ENCODE results near the gene KLF16.
"Not testable (repeated sequence)": the region's sequence is repeated elsewhere in the genome, so short reads cannot be mapped to it uniquely, and the experiment has no call there.

Gene KLF16

GRCh38 chr19:1863328-1863637 is at the start of gene KLF16:
KLF16 (minus strand) TSS chr19:1863579; CDS start chr19:1863497, 82 bp downstream.
- DNase-seq (ENCODE audit: low spot score): no peak

DNA sequence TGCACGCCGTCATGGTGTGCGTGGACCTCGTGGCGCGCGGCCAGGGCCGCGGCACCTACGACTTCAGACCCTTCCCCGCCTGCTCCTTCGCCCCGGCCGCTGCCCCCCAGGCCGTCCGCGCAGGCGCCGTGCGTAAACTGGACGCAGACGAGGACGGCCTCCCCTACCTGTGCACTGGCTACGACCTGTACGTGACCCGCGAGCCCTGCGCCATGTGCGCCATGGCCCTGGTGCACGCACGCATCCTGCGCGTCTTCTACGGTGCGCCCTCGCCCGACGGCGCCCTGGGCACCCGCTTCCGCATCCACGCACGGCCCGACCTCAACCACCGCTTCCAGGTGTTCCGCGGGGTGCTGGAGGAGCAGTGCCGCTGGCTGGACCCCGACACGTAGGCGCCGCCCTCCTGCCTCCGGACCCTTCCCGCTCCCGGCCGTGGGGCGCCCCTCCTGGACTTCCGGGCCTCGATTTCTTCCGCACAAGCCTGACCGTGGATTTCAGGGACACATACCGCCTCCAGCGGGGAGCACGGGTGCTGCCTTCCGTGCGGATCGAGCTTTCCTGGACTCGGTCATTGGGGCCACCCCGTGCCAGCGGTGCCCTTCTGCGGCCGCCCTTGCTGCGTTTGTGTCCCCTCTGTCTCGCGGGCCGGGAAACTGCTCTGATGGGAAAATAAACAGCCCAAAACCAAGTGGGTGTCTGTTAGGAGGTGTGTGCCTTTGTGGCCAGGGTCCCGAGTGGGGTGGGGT is 49.6 kb upstream of the KLF16 start:
- no peak for DNase-seq (ENCODE audit: low spot score)

GRCh38 chr19:1911995-1912394 is 48.6 kb upstream of the KLF16 start:
- no peak for DNase-seq (ENCODE audit: low spot score)

GRCh38 chr19:1911098-1911497 is 47.7 kb upstream of the KLF16 start:
- DNase-seq (ENCODE audit: low spot score): no peak

- peak; percentile 37 for DNase-seq (ENCODE audit: low spot score)
These were observed 46.8 kb upstream of the KLF16 start for GRCh38 chr19:1910177-1910576.

DNA sequence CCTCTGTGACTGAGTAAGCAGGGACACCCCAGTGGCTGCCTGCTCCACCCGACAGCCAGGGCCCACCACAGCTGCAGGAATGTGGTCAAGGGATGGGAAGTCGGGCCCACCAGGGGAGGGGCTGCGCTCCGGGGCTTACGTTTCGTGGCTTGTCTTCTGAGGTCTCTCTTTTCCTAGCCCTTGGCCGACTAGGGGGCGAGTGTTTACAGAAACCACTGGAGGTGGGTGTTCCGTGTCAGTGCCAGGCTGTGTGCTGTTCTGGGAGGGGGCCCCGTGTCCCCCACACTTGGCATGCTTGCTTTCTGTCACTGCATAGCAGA is 46.3 kb upstream of the KLF16 start:
- DNase-seq (ENCODE audit: low spot score): no peak

DNA sequence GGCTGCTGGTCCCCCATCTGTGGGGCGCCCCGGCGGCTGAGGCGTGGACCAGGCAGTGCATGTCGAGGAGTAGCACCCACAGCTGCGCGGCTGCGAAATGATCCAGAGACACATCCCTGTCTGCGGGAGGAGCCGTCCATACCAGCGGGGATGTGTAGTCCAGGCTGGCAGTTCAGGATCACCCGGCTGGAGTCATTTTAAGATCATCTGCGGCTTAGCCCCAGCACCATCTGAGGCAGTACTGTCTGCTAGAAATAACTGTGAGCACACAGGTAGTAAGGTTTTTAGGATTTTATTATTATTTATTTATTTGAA is 44.9 kb upstream of the KLF16 start:
- DNase-seq (ENCODE audit: low spot score): no peak

GRCh38 chr19:1907563-1908363 is 44.4 kb upstream of the KLF16 start:
- no peak for DNase-seq (ENCODE audit: low spot score)

GRCh38 chr19:1906985-1907562 is 43.7 kb upstream of the KLF16 start:
- DNase-seq (ENCODE audit: low spot score): no peak

GRCh38 chr19:1905863-1906375 is 42.5 kb upstream of the KLF16 start:
- DNase-seq (ENCODE audit: low spot score): no peak

DNA sequence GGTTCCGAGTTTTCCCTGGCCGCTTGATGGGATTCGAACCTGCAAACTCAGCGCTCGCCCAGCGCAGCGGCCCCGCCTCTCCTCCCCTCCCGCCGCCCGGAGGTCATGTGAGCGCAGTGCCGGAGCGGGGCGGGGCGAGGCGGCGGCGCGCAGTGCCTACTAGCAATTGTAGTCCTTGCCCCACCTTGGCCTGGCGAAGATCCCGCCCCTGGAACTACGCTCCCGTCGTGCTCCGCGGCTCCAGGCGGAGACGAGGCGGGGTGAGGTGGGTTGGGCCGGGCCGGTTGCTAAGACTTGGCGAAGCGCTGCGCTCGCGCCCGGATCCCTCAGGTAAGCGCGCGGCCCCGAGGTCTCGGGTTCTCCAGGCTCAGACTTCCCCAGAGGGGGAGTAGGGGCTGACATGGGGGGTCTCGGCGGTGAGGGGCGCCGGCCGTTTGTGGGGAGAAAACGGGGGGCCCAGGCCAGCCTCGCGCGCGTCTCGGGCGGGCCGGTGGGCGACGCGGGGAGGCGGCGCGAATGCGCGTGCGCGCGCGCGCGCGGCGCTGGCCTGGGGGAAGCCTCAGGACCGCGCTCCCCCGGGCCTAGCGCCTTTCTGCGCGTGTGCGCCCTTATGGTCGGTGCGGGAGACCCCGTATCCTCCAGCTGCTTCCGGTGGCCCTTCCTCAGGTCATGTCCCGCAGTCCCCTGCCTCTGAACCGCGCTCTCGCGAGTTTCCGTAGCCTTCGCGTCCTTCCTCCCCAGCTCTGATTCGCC is 41.9 kb upstream of the KLF16 start, which contains the start of the genes ADAT3 and SCAMP4:
ADAT3 (plus strand) TSS at position 290 of the 753 bp plus-strand sequence. CDS start 6,649 bp downstream, outside the sequence.
SCAMP4 (plus strand) TSS at position 290 of the 753 bp plus-strand sequence. CDS start 9,621 bp downstream, outside the sequence.
- peak; percentile 97 for DNase-seq (ENCODE audit: low spot score)

DNA sequence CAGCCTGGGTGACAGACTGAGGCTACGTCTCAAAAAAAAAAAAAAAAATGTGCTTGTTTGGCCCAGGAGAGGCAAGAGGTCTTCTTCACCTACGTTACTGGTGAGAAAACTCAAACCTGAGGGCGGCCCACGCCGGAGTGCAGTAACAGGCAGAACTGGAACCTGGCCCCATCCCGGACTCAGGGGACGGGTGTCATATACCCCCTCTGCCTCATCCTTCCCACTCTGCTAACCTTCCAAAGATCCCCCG is 41.4 kb upstream of the KLF16 start:
- no peak for DNase-seq (ENCODE audit: low spot score)

DNA sequence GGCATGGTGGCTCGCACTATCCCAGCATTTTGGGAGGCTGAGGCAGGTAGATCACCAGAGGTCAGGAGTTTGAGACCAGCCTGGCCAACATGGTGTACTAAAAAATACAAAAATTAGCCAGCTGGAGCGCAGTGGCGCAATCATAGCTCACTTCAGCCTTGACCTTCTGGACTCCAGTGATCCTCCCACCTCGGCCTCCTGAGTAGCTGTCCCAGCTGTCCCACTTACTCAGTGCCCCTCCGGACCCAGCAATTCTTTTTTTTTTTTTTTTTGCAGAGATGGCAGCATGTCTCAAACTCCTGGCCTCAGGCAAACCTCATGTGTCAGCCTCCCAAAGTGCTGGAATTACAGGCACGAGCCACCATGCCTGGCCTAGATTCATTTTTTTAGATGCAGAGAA is 39.5 kb upstream of the KLF16 start:
- DNase-seq (ENCODE audit: low spot score): no peak

DNA sequence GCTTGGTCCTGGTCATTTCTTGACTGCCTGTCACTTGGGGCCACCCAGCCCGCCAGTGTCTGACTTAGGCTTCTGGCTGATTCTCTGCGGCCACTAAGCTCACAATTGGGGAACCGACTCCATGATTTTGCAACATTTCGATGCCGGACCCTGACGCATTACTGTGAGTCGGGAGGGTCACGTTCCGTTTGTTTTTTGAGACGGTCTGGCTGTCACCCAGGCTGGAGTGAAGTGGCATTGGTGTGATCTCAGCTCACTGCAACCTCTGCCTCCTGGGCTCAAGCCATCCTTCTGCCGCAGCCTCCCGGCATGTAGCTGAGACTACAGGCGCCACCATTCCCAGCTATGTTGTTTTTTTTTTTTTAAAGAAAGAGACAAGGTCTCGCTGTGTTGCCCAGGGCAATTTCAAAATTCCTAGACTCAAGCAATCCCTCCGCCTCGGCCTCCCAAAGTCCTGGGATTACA is 38.6 kb upstream of the KLF16 start:
- peak; percentile 47 for DNase-seq (ENCODE audit: low spot score)

DNA sequence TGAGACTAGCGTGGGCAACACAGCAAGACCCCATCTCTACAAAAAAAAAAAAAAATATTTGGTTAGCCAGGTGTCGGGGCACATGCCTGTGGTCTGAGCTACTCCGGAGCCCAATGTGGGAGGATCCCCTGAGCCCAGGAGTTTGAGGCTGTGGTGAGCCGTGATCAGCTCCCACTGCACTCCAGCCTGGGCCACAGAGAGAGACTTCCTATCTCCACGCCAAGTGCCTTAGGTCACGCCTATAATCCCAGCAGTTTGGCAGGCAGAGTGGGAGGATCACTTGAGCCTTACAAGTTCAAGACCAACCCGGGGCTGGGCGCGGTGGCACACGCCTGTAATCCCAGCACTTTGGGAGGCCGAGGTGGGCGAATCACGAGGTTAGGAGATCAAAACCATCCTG is 33.1 kb upstream of the KLF16 start:
- no peak for DNase-seq (ENCODE audit: low spot score)

DNA sequence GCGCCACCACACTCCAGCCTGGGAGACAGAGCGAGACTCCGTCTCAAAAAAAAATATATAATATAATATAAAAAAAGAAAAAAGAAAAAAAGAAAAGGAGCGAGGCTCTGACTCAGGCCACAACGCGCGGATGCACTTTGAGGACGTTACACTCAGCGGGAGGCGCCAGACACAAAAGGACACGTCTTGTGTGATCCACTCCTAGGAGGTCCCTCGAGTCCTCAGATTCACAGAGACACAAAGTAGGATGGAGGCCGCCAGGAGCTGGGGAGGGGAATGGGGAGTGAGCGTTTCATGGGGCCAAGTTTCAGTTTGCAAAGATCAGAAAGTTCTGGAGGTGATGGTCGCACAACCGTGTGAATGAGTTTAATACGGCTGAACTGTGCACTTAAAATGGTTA is 30.4 kb upstream of the KLF16 start:
- no peak for DNase-seq (ENCODE audit: low spot score)

- no peak for DNase-seq (ENCODE audit: low spot score)
These were observed 26.5 kb upstream of the KLF16 start for GRCh38 chr19:1889907-1890306.

DNA sequence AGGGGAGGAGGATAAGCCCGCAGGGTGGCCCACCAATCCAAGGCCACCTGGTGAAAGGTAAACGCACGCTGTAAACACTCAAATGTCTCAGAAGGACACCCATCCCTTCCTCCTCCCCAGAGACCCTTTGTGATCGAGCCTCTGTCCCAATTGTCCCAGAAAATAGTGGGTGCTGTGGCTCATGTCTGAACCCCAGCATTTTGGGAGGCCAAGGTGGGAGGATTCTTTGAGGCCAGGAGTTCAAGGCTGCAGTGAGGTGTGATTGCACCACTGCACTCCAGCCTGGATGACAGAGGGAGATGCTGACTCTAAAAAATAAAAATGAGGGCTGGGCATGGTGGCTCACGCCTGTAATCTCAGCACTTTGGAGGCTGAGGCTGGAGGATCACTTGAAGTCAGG is 25.0 kb upstream of the KLF16 start:
- no peak for DNase-seq (ENCODE audit: low spot score)

GRCh38 chr19:1886360-1886759 is 23.0 kb upstream of the KLF16 start:
- DNase-seq (ENCODE audit: low spot score): not testable (repeated sequence)

DNA sequence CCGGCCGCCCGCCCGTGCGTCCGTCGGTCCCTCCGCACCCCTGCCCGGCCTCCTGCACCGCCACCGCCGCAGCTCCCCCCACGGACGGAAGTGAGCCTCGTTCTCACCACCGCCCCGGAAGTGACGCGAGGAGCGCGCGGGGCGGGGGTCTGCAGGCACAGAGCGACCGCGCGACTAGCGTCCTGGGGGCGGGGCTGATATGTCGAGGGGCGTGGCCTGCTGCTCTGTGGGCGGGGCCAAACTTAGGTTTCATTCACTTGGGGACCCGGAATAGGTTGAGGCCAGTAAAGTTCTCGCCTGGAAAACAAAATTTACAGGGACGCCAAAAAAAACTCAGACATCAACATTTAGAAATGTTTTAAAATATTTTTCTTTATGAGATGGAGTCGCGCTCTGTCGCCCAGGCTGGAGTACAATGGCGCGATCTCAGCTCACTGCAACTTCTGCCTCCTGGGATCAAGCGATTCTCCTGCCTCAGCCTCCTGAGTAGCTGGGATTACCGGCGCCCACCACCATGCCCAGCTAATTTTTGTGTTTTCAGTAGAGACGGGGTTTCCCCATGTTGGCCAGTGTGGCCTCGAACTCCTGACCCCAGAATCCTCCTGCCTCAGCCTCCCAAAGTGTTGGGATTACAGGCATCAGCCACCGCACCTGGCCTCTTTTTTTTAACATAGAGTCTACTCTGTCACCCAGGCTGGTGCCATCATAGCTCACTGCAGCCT is 22.2 kb upstream of the KLF16 start, which contains the start of gene ABHD17A:
ABHD17A (minus strand) TSS at position 99 of the 722 bp plus-strand sequence. CDS start 3,930 bp downstream, outside the sequence.
- peak; percentile 98 for DNase-seq (ENCODE audit: low spot score)

DNA sequence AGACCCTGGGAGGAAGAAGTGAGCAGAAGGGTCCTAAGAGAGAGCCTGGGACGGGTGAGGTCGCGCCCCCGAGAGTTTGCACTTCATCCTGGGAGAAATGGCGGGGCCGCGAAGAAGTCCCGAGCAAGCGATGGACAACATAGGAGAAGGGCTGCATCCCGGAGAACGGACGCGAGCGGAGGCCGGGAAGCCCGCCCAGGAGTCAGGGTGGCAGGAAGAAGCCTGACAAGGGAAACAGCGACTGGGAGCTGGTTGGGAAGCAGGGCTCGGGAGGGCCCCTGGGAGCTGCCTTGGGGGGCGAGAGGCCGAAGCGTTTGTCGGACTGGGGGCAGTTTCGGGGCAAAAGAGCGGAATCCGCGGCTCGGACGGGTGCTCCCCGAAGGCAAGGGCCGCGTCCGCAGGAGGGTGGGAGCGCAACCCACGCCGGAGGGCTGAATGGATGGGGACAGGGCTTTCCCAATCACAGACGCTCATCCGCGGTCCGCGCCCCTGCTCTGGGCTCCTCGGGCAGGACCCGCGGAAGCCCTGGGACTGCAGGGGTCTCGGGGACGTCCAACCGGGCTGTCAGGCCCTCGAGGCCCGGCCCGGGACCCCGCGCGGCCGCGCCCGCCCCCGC is 21.4 kb upstream of the KLF16 start:
- peak; percentile 29 for DNase-seq (ENCODE audit: low spot score)
